ENCODE data around the gene CEMIP2.
A peak's percentile ranks its signal among the peaks of the same experiment; 100 is the strongest.

CEMIP2 gene

DNA sequence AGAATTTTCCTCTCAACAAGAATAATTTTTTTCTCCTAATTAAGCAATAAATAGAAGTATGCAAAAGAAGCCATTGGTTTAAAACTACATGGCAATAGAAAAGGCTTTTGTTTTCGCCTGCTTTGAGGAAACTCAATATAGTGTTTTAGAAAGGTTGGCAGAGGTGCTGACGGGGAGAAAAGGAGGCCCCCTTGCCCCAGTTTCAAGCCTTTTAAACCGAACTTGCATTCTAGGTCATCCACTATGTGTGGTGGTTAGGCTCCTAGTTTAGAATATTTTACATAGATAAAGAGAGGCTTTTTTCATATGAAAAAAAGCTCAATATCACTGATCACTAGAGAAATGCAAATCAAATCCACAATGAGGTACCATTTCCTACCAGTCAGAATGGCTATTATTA, 33.5 kb upstream of the CEMIP2 start:
- H3K27me3 ChIP-seq (ENCODE audit: low read length): no peaks in the 10 kb centered on the region

DNA sequence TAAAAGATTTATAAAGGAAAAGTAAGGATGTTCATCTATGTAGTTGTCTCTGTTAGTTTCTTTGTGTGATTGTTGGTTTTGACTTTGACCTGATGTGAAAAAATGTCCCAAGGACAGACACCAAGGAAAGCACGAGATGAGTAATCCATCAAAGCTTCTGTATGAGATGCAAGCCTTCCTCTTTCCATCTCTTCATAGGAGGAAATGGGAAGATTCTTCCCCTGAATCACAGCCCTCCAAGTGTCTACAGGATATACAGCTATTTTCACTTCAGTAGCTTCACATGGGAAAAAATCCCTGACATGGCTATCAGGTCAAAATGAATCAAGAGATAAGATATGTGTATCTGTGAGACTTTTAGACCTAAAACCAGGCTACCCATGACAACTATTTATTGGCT, 29.0 kb upstream of the CEMIP2 start:
- Histone ChIP-seq H2AFZ (ENCODE audit: low read depth, low read length, severe bottlenecking) (no peak overlapping the region), H3K4me3 (ENCODE audit: insufficient read depth, low read length, poor library complexity, severe bottlenecking) (no peak overlapping the region), H3K27ac (ENCODE audit: low read depth, low read length) (no peak overlapping the region), H3K4me2 (ENCODE audit: low read depth, low read length, poor library complexity, severe bottlenecking) (no peak overlapping the region), H3K9me2 (replicated peaks; ENCODE audit: insufficient read depth, low read length) (no peaks in the 10 kb centered on the region), H3K36me3 (ENCODE audit: low read length) (no peaks in the 10 kb centered on the region), H3K27me3 (ENCODE audit: low read length) (no peaks in the 10 kb centered on the region), H3K9me3 (ENCODE audit: insufficient read depth, low read length) (no peaks in the 10 kb centered on the region), H3F3A (ENCODE audit: insufficient read depth) (no peaks in the 10 kb centered on the region), H3K79me2 (ENCODE audit: insufficient read depth, low read length) (no peaks in the 10 kb centered on the region), H3K9ac (ENCODE audit: low read length) (no peak overlapping the region), H4K20me1 (ENCODE audit: low read depth, low read length) (no peaks in the 10 kb centered on the region)
- TF ChIP-seq, protein P1, sequence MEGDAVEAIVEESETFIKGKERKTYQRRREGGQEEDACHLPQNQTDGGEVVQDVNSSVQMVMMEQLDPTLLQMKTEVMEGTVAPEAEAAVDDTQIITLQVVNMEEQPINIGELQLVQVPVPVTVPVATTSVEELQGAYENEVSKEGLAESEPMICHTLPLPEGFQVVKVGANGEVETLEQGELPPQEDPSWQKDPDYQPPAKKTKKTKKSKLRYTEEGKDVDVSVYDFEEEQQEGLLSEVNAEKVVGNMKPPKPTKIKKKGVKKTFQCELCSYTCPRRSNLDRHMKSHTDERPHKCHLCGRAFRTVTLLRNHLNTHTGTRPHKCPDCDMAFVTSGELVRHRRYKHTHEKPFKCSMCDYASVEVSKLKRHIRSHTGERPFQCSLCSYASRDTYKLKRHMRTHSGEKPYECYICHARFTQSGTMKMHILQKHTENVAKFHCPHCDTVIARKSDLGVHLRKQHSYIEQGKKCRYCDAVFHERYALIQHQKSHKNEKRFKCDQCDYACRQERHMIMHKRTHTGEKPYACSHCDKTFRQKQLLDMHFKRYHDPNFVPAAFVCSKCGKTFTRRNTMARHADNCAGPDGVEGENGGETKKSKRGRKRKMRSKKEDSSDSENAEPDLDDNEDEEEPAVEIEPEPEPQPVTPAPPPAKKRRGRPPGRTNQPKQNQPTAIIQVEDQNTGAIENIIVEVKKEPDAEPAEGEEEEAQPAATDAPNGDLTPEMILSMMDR (IDR thresholded peaks at IDR 0.05; ENCODE audit: insufficient read depth, low read length, poor library complexity, severe bottlenecking): no peak
- no peak for TF ChIP-seq EZH2phosphoT487 (conservative IDR thresholded peaks at IDR 0.05; ENCODE audit: low read length)

More for the DNA sequence above, 33.5 kb upstream of the CEMIP2 start:
- Histone ChIP-seq H3K27ac (ENCODE audit: low read depth, low read length) (no peak overlapping the region), H3K79me2 (ENCODE audit: insufficient read depth, low read length) (no peaks in the 10 kb centered on the region), H3F3A (ENCODE audit: insufficient read depth) (no peaks in the 10 kb centered on the region), H2AFZ (ENCODE audit: low read depth, low read length, severe bottlenecking) (no peak overlapping the region), H3K4me2 (ENCODE audit: low read depth, low read length, poor library complexity, severe bottlenecking) (no peak overlapping the region), H4K20me1 (ENCODE audit: low read depth, low read length) (no peaks in the 10 kb centered on the region), H3K9ac (ENCODE audit: low read length) (no peak overlapping the region), H3K9me2 (replicated peaks; ENCODE audit: insufficient read depth, low read length) (no peaks in the 10 kb centered on the region), H3K4me3 (ENCODE audit: insufficient read depth, low read length, poor library complexity, severe bottlenecking) (no peak overlapping the region), H3K9me3 (ENCODE audit: insufficient read depth, low read length) (no peaks in the 10 kb centered on the region), H3K36me3 (ENCODE audit: low read length) (no peaks in the 10 kb centered on the region)
- TF ChIP-seq, protein P1 (IDR thresholded peaks at IDR 0.05; ENCODE audit: insufficient read depth, low read length, poor library complexity, severe bottlenecking): no peak
- no peak for TF ChIP-seq EZH2phosphoT487 (conservative IDR thresholded peaks at IDR 0.05; ENCODE audit: low read length)

DNA sequence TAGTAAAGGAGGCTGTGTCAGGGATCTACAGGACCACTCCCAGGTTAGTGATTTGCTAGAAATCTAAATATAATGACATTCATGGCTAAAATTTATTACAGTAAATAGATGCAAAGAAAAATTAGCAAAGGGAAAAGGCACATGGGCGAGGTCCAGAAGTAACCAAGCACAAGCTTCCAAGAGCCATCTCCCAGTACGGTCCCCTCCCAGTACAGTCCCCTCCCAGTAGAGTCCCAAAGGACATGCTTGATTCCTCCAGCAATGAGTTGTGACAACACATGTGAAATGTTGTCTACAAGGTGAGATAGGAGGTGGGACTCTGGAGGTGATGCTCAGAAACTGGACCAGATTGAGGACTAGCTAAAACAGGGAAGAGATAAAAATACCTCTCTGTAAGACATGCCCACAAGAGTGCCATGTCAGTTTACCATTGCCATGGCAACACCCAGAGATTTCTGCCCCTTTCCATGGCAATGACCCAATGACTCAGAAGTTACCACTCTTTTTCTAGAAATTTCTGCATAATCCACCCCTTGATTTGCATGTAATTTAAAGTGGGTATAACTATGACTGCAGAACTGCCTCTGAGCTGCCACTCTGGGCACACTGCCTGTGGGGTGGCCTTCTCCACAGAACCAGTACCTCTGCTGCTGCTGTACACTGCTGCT, 27.9 kb upstream of the CEMIP2 start:
- no peaks in the 10 kb centered on the region for H3K9me3 ChIP-seq (ENCODE audit: insufficient read depth, low read length)
- TF ChIP-seq EZH2phosphoT487 (conservative IDR thresholded peaks at IDR 0.05; ENCODE audit: low read length): no peak
- TF ChIP-seq, protein P1 (IDR thresholded peaks at IDR 0.05; ENCODE audit: insufficient read depth, low read length, poor library complexity, severe bottlenecking): no peak

More for the DNA sequence above, 27.9 kb upstream of the CEMIP2 start:
- H3F3A ChIP-seq (ENCODE audit: insufficient read depth): no peaks in the 10 kb centered on the region
- no peak overlapping the region for H3K27ac ChIP-seq (ENCODE audit: low read depth, low read length)
- no peaks in the 10 kb centered on the region for H3K79me2 ChIP-seq (ENCODE audit: insufficient read depth, low read length)
- H3K4me3 ChIP-seq (ENCODE audit: insufficient read depth, low read length, poor library complexity, severe bottlenecking): no peak overlapping the region
- H2AFZ ChIP-seq (ENCODE audit: low read depth, low read length, severe bottlenecking): no peak overlapping the region
- no peaks in the 10 kb centered on the region for H3K36me3 ChIP-seq (ENCODE audit: low read length)
- peak overlapping the region; percentile 52 for H3K4me2 ChIP-seq (ENCODE audit: low read depth, low read length, poor library complexity, severe bottlenecking)
- H3K9me2 ChIP-seq (replicated peaks; ENCODE audit: insufficient read depth, low read length): no peaks in the 10 kb centered on the region
- H3K27me3 ChIP-seq (ENCODE audit: low read length): no peaks in the 10 kb centered on the region
- no peaks in the 10 kb centered on the region for H4K20me1 ChIP-seq (ENCODE audit: low read depth, low read length)
- no peak overlapping the region for H3K9ac ChIP-seq (ENCODE audit: low read length)

Data from SU-DHL-6 (cell line).